HCT116 (cell line): ENCODE data around the gene STK32B. TPM values are rescaled to one million over a fixed set of nuclear protein-coding genes. Genes with fewer than 3 reads are reported as not detected.

ENCODE experiments used
- ATAC-seq: fragments of 200-7000 bp; cut with Tn5 transposase; 2 replicates; pipeline ENCODE4 v1.9.1; 2020; ENCODE audit warnings: mild to moderate bottlenecking, moderate library complexity
- BruUV-seq: library from RNA; stranded (reverse); fragments of 400-500 nt; replicated peaks from 2 replicates; lab custom pipeline; 2021; lab: Mats Ljungman, UMichigan
- CTCF ChIA-PET: fragments of 300-600 bp; sonication (Branson Sonifier 250); formaldehyde crosslinking; loops from one replicate; lab custom pipeline; 2021; ENCODE audit warnings: antibody characterized with exemption; lab: Charles Lee
- POLR2A ChIA-PET: fragments of 300-600, 350-600 bp; sonication (Branson Sonifier 250); formaldehyde crosslinking; loops from one replicate; lab custom pipeline; 2021; ENCODE audit warnings: antibody characterized with exemption; lab: Charles Lee
- RAD21 ChIA-PET, 2 experiments: fragments of 300-600 bp; sonication (Branson Sonifier 250); formaldehyde crosslinking; loops; one replicate each; lab custom pipeline; 2023; ENCODE audit warnings: low total read pairs in 2 of 2; ENCODE audit not compliant: uncharacterized antibody in 2 of 2, unreplicated experiment in 2 of 2, low non-redundant PET in 1 of 2; lab: Charles Lee
- DNase-seq: peaks from one replicate; pipeline ENCODE4 v3.0.0-alpha.2; 2010; ENCODE audit warnings: low read depth, low spot score
- H2AFZ ChIP-seq: fragments of 200-600 bp; shearing (Covaris generic), sonication (generic); 2 replicates; pipeline ENCODE4 v1.6.1; 2017; ENCODE audit warnings: low read depth, mixed run types, mixed read lengths, antibody characterized with exemption, low read length; ENCODE audit not compliant: poor library complexity, severe bottlenecking
- H3K27ac ChIP-seq: 2 replicates; pipeline ENCODE4 v1.5.1; 2012; ENCODE audit warnings: low read depth, low read length
- H3K27me3 ChIP-seq: fragments of 200-600 bp; sonication (generic); 2 replicates; pipeline ENCODE4 v1.6.1; 2016; ENCODE audit warnings: mixed run types, low read length, mixed read lengths; ENCODE audit not compliant: insufficient read depth
- H3K36me3 ChIP-seq, 2 experiments: fragments of 200-500 bp in 1 of 2; fragments of 200-600 bp in 1 of 2; sonication (Bioruptor generic) in 1 of 2; sonication (generic) in 1 of 2; 2 replicates each; pipeline versions ENCODE4 v1.5.1 to v1.6.1; 2014 to 2016; ENCODE audit warnings: low read length in 2 of 2, inconsistent platforms in 1 of 2, mixed read lengths in 1 of 2, mixed run types in 1 of 2; ENCODE audit not compliant: insufficient read depth in 2 of 2, control insufficient read depth in 1 of 2
- H3K4me1 ChIP-seq, 2 experiments: fragments of 200-600 bp in 1 of 2; sonication (generic) in 1 of 2; 2 replicates each; pipeline versions ENCODE4 v1.5.1 to v1.6.1; 2012 to 2017; ENCODE audit warnings: low read length in 2 of 2, inconsistent platforms in 1 of 2, mild to moderate bottlenecking in 1 of 2, mixed read lengths in 1 of 2, mixed run types in 1 of 2, moderate library complexity in 1 of 2; ENCODE audit not compliant: insufficient read depth in 2 of 2, control insufficient read depth in 1 of 2
- H3K4me2 ChIP-seq: fragments of 200-600 bp; sonication (generic); 2 replicates; pipeline ENCODE4 v1.6.1; 2017; ENCODE audit warnings: mixed run types, low read length, mixed read lengths
- H3K4me3 ChIP-seq, 2 experiments: fragments of 200-600 bp in 1 of 2; sonication (generic) in 1 of 2; replicated peaks in 1 of 2; 2 replicates each; pipeline ENCODE4 v1.5.1; 2011 to 2016; ENCODE audit warnings: low read length in 2 of 2, control low read depth in 1 of 2, low read depth in 1 of 2, mild to moderate bottlenecking in 1 of 2, mixed read lengths in 1 of 2, mixed run types in 1 of 2
- H3K79me2 ChIP-seq: fragments of 200-600 bp; sonication (generic); 2 replicates; pipeline ENCODE4 v1.6.1; 2017; ENCODE audit warnings: mild to moderate bottlenecking, mixed run types, low read length, moderate library complexity, mixed read lengths; ENCODE audit not compliant: insufficient read depth
- H3K9ac ChIP-seq: fragments of 200-600 bp; sonication (generic); 2 replicates; pipeline ENCODE4 v1.6.1; 2016; ENCODE audit warnings: low read length, mixed read lengths
- H3K9me2 ChIP-seq: fragments of 200-600 bp; sonication (generic), shearing (Covaris generic); 2 replicates; pipeline ENCODE4 v1.6.1; 2017; ENCODE audit warnings: mixed run types, mild to moderate bottlenecking, moderate library complexity; ENCODE audit not compliant: insufficient read depth
- H3K9me3 ChIP-seq, 2 experiments: fragments of 200-500 bp in 1 of 2; fragments of 200-600 bp in 1 of 2; sonication (Bioruptor generic) in 1 of 2; sonication (generic) in 1 of 2; 2 replicates each; pipeline ENCODE4 v1.6.1; 2014 to 2017; ENCODE audit warnings: low read length in 2 of 2, mixed read lengths in 2 of 2, inconsistent platforms in 1 of 2, low read depth in 1 of 2, mild to moderate bottlenecking in 1 of 2, mixed run types in 1 of 2, moderate library complexity in 1 of 2; ENCODE audit not compliant: control insufficient read depth in 1 of 2, insufficient read depth in 1 of 2
- H4K20me1 ChIP-seq: fragments of 200-600 bp; sonication (generic), shearing (Covaris generic); 2 replicates; pipeline ENCODE4 v1.6.1; 2017; ENCODE audit warnings: mixed run types, mild to moderate bottlenecking, moderate library complexity; ENCODE audit not compliant: insufficient read depth
- CBX3 ChIP-seq: IDR thresholded peaks from 2 replicates; pipeline ENCODE4 v1.6.1; 2012; ENCODE audit warnings: low read depth
- CTCF ChIP-seq, 3 experiments: fragments of 200-600 bp in 1 of 3; sonication (generic) in 1 of 3; IDR thresholded peaks in 2 of 3; conservative IDR thresholded peaks in 1 of 3; 2 replicates each; pipeline ENCODE4 v1.5.1; 2012 to 2017; ENCODE audit warnings: low read depth in 2 of 3, low read length in 2 of 3, antibody characterized with exemption in 1 of 3, borderline replicate concordance in 1 of 3, control low read depth in 1 of 3, mild to moderate bottlenecking in 1 of 3, mixed read lengths in 1 of 3, mixed run types in 1 of 3, moderate library complexity in 1 of 3; ENCODE audit not compliant: insufficient read depth in 1 of 3
- ELF1 ChIP-seq: IDR thresholded peaks from 2 replicates; pipeline ENCODE4 v1.6.1; 2012; ENCODE audit warnings: low read depth, borderline replicate concordance
- EZH2 ChIP-seq: fragments of 200-600 bp; sonication (generic); IDR thresholded peaks from 2 replicates; pipeline ENCODE4 v1.6.1; 2017; ENCODE audit warnings: antibody characterized with exemption, mixed run types
- EZH2phosphoT487 ChIP-seq: fragments of 200-600 bp; IDR thresholded peaks from 2 replicates; pipeline ENCODE4 v1.6.1; 2018; ENCODE audit warnings: antibody characterized with exemption, borderline replicate concordance
- FOSL1 ChIP-seq: IDR thresholded peaks from 2 replicates; pipeline ENCODE4 v1.6.1; 2012; ENCODE audit warnings: low read depth
- JUND ChIP-seq: IDR thresholded peaks from 2 replicates; pipeline ENCODE4 v1.6.1; 2012
- MAX ChIP-seq: IDR thresholded peaks from 2 replicates; pipeline ENCODE4 v1.6.1; 2012
- POLR2A ChIP-seq: IDR thresholded peaks from 2 replicates; pipeline ENCODE4 v1.7.0; 2011; ENCODE audit warnings: borderline replicate concordance; ENCODE audit not compliant: insufficient read depth, insufficient read length; ENCODE audit errors: extremely low read depth
- RAD21 ChIP-seq: IDR thresholded peaks from 2 replicates; pipeline ENCODE4 v1.6.1; 2012; ENCODE audit warnings: low read depth, mild to moderate bottlenecking
- SP1 ChIP-seq: IDR thresholded peaks from 2 replicates; pipeline ENCODE4 v1.6.1; 2012; ENCODE audit warnings: low read depth
- TCF7L2 ChIP-seq: IDR thresholded peaks from 2 replicates; pipeline ENCODE4 v1.7.0; 2011; ENCODE audit warnings: borderline replicate concordance, inconsistent platforms; ENCODE audit not compliant: insufficient read depth, insufficient read length; ENCODE audit errors: extremely low read depth
- YY1 ChIP-seq: IDR thresholded peaks from 2 replicates; pipeline ENCODE4 v1.6.1; 2011; ENCODE audit warnings: low read length, low read depth, moderate library complexity, mild to moderate bottlenecking; ENCODE audit not compliant: insufficient replicate concordance; ENCODE audit errors: extremely low read depth
- ZNF274 ChIP-seq: fragments of 200-500 bp; sonication (Bioruptor generic); IDR thresholded peaks from 2 replicates; pipeline ENCODE4 v1.6.1; 2014; ENCODE audit warnings: mild to moderate bottlenecking, low read depth, low read length, inconsistent platforms
- intact Hi-C: fragments of 100-400 bp; cut with micrococcal nuclease; formaldehyde crosslinking; loops from 2 replicates; pipeline ENCODE4 v1.10.0; 2022
- total RNA-seq: library from RNA; stranded (reverse); gene quantifications from one replicate; pipeline ENCODE4 v1.2.1, GENCODE V29; 2021; ENCODE audit not compliant: unreplicated experiment

Gene STK32B
- total RNA-seq, 1 experiment from 2014 or later = not detected

- H3K27me3 ChIP-seq = peaks cover 71% of the 10 kb centered on the region
- no peak overlapping the region for H3K9ac ChIP-seq
- no peak for TF ChIP-seq EZH2phosphoT487
- TF ChIP-seq SP1 = no peak
- no peak for TF ChIP-seq ZNF274
- TF ChIP-seq EZH2 = no peak
- TF ChIP-seq RAD21 = no peak
- no peak for TF ChIP-seq FOSL1
- TF ChIP-seq JUND = no peak
- TF ChIP-seq POLR2A = no peak
- TF ChIP-seq YY1 = no peak
- TF ChIP-seq ELF1 = no peak
- TF ChIP-seq CBX3 = no peak
- TF ChIP-seq TCF7L2 = no peak
- no peak for TF ChIP-seq MAX
- TF ChIP-seq CTCF (IDR thresholded peaks at IDR 0.05 in 2 of 3, conservative IDR thresholded peaks at IDR 0.05 in 1 of 3; ENCODE audit: borderline replicate concordance in 1 of 3, insufficient read depth in 1 of 3, low read depth in 2 of 3, low read length in 2 of 3) = no peak
- H3K4me2 ChIP-seq = no peak overlapping the region
- H3K27ac ChIP-seq = no peak overlapping the region
- H2AFZ ChIP-seq = no peak overlapping the region
- POLR2A ChIA-PET = no interaction called here
- no peaks in the 10 kb centered on the region for H3K4me1 ChIP-seq
- no peak overlapping the region for H3K4me3 ChIP-seq
- RAD21 ChIA-PET = no interaction called here
- no peaks in the 10 kb centered on the region for H3K79me2 ChIP-seq
- CTCF ChIA-PET = no interaction called here
- DNase-seq = no peak
- H4K20me1 ChIP-seq = no peaks in the 10 kb centered on the region
- H3K9me2 ChIP-seq = no peaks in the 10 kb centered on the region
- ATAC-seq = no peak
- intact Hi-C loops = no loop called here
- no peaks in the 10 kb centered on the region for H3K9me3 ChIP-seq
- BruUV-seq = no TSS peak
- H3K36me3 ChIP-seq = no peaks in the 10 kb centered on the region
These were observed 83.3 kb downstream of the STK32B start for GRCh38 chr4:5134620-5135019.
